ENCODE results near the gene ZBTB49. TPM values are rescaled to one million over a fixed set of nuclear protein-coding genes. Genes with fewer than 3 reads are reported as not detected.
"Not testable (repeated sequence)": the region's sequence is repeated elsewhere in the genome, so short reads cannot be mapped to it uniquely, and the experiment has no call there.

Gene ZBTB49
- total and polyA plus RNA-seq, 8 donors, result 4.8 to 13.5 (median 9.7) TPM

- Histone ChIP-seq H3K27me3 (peaks cover 0 to 6% of the 10 kb centered on the region in 2 donors), H3K4me1 (no peaks in the 10 kb centered on the region), H3K27ac (no peak overlapping the region), H3K4me3 (no peak overlapping the region), H3K9me3 (no peaks in the 10 kb centered on the region), H3K36me3 (no peaks in the 10 kb centered on the region)
- intact Hi-C loops (cut with DNase I), result no loop called here
- TF ChIP-seq CTCF (IDR thresholded peaks at IDR 0.05), result no peak
- ATAC-seq, result no peak
- no peak for DNase-seq
Measured at GRCh38 chr4:4343038-4343437, 53.0 kb downstream of the ZBTB49 start.

GRCh38 chr4:4344915-4345527 is 55.0 kb downstream of the ZBTB49 start:
- no peaks in the 10 kb centered on the region for H3K27me3 ChIP-seq
- no peak overlapping the region for H3K4me3 ChIP-seq
- no peaks in the 10 kb centered on the region for H3K9me3 ChIP-seq
- TF ChIP-seq CTCF (IDR thresholded peaks at IDR 0.05), result no peak
- no peak for DNase-seq
- intact Hi-C loops (cut with DNase I), result no loop called here
- no peak for ATAC-seq
- no peaks in the 10 kb centered on the region for H3K36me3 ChIP-seq
- H3K4me1 ChIP-seq, result no peaks in the 10 kb centered on the region
- H3K27ac ChIP-seq, result no peak overlapping the region

GRCh38 chr4:4347585-4347984 is 57.5 kb downstream of the ZBTB49 start:
- no peaks in the 10 kb centered on the region for H3K4me1 ChIP-seq
- no peak for TF ChIP-seq CTCF (IDR thresholded peaks at IDR 0.05)
- H3K4me3 ChIP-seq, result no peak overlapping the region
- DNase-seq, result no peak
- H3K27ac ChIP-seq, result no peak overlapping the region
- no peaks in the 10 kb centered on the region for H3K36me3 ChIP-seq
- no peaks in the 10 kb centered on the region for H3K27me3 ChIP-seq
- intact Hi-C loops (cut with DNase I), result no loop called here
- no peak for ATAC-seq
- H3K9me3 ChIP-seq, result no peaks in the 10 kb centered on the region

GRCh38 chr4:4348585-4348984 is 58.5 kb downstream of the ZBTB49 start:
- H3K4me3 ChIP-seq; DNase-seq; H3K4me1 ChIP-seq; H3K36me3 ChIP-seq; H3K9me3 ChIP-seq; ATAC-seq; H3K27ac ChIP-seq; intact Hi-C loops (cut with DNase I); H3K27me3 ChIP-seq: not testable (repeated sequence)

GRCh38 chr4:4349867-4350266 is 59.8 kb downstream of the ZBTB49 start:
- no peak overlapping the region for H3K4me3 ChIP-seq
- no peak for ATAC-seq
- no peak for TF ChIP-seq CTCF (IDR thresholded peaks at IDR 0.05)
- no peak overlapping the region for H3K27ac ChIP-seq
- H3K27me3 ChIP-seq, result no peaks in the 10 kb centered on the region
- no peak for DNase-seq
- H3K36me3 ChIP-seq, result no peaks in the 10 kb centered on the region
- no peaks in the 10 kb centered on the region for H3K9me3 ChIP-seq
- H3K4me1 ChIP-seq, result no peaks in the 10 kb centered on the region
- intact Hi-C loops (cut with DNase I), result no loop called here

- no peak for ATAC-seq
- Histone ChIP-seq H3K27ac (no peak overlapping the region), H3K4me1 (no peaks in the 10 kb centered on the region), H3K36me3 (no peaks in the 10 kb centered on the region), H3K9me3 (no peaks in the 10 kb centered on the region), H3K27me3 (no peaks in the 10 kb centered on the region), H3K4me3 (no peak overlapping the region)
- no peak for TF ChIP-seq CTCF (IDR thresholded peaks at IDR 0.05)
- intact Hi-C loops (cut with DNase I), result no loop called here
- DNase-seq, result no peak
Measured at GRCh38 chr4:4350909-4351308, 60.9 kb downstream of the ZBTB49 start.
